ENCODE measurements around the gene KPNA6.
A peak's percentile ranks its signal among the peaks of the same experiment; 100 is the strongest.

Gene KPNA6

DNA sequence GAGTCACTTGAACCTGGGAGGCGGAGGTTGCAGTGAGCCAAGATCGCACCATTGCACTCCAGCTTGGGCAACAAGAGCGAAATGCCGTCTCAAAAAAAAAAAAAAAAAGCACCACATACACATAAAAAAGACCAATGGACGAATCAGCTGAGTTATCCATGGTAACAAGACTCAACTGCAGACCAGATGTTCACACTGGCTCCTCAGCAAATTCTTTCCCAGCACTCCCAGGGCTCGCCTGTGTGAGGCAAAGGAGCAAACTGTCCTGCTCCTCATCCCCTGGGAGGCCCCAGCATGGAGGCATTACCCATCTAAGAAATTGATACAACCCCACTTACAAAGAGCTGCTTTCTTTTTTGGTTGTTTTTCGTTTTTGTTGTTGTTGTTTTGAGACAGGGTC, 111.2 kb downstream of the KPNA6 start:
- DNase-seq (ENCODE audit: low spot score) = no peak

DNA sequence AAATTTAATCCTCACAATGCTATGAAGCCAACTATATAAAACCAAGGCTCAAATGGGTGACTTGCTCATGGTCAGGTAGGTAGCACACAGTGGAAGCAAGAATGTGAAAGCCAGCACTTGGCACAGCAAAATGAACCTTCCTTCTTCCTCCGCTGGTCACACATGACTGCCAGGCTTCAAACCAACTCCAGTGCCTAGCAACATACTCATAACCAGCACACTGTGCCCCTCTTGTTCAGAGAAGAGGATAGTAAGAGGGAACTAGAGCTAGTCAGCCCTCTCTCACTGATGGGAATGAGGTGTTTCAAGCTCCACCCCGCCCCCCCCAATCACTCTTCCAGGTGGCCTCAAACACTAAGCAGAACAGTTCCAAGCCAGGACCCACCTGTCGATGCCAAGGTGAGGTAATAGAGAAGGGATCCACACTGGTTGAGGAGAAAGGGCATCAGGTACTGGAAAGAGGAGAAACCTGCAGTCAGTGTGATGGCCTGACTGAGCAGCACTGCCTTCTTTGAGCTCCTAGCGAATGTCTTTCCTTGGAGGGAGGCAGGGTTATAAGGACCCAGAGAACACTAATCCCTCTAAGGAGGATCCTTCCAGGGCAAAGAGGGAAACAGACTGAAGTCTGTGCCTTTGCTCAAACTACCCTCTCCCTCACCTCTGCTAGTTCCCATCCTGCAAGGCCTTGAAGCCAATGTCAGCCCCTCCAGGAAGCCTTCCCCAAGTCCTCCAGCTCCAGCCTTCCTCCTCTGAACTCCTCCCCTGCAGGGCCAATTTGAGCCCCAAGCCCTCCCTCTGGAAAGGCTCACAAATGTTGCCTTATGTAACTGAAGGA, 113.1 kb downstream of the KPNA6 start:
- peak; percentile 94 for DNase-seq (ENCODE audit: low spot score)

DNA sequence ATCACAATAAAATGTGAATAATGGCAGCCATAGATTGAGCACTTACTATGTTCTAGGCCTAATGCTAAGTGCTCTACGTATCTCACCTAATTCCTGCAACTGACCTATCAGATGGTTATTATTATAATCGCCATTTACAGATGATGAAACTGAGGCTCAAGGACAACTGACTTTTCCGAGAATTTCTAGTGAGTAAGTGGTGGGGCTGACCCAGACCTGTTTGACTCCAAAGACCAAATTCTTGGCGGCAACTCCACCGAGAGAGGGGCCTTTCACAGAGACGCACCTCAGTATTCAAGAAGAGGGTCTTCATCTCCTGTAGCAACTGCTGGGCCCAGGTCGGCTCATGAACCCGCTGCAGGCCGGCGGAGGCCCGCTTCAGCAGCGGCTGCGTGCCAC, 113.7 kb downstream of the KPNA6 start:
- DNase-seq (ENCODE audit: low spot score) = no peak

DNA sequence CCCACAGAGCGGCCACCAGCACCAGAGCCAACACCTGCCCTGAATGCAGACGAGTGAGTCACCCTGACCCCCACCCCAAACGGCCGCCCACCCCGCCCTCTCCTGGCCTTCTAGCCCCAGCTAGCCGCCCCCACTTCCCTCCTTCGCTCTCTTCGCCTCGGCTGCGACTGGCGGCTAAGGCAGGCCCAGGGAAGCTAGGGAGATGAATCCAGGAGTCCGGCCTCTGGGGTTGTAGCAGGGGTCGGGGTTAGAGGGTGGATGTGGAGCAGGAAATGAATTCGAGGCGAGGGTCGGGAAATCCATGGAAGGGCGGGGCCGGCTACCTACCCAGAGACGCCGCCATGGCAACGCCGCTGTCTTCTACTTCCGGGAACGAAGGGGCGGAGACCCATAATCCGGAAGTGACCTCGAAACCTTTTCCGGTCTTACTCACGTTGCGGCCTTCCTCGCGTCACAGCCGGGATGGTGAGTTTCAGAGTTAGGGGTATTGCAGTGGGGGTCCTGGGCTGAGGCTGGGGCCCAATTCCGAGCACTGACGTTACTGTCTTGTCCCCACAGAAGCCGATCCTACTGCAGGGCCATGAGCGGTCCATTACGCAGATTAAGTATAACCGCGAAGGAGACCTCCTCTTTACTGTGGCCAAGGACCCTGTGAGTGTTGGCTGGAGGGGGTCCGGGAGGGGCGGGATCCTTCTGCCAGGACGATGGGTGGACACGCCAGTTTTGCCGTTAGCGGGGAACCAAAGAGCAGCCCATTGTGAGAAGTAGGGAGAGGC, 114.3 kb downstream of the KPNA6 start, which contains the start of the genes EIF3I and TMEM234:
EIF3I (plus strand) TSS at position 428 of the 776 bp plus-strand sequence; CDS start at position 463, 35 bp downstream.
TMEM234 (minus strand) TSS at position 374 of the 776 bp plus-strand sequence; CDS start at position 343, 31 bp downstream.
- DNase-seq (ENCODE audit: low spot score) = peak; percentile 94

DNA sequence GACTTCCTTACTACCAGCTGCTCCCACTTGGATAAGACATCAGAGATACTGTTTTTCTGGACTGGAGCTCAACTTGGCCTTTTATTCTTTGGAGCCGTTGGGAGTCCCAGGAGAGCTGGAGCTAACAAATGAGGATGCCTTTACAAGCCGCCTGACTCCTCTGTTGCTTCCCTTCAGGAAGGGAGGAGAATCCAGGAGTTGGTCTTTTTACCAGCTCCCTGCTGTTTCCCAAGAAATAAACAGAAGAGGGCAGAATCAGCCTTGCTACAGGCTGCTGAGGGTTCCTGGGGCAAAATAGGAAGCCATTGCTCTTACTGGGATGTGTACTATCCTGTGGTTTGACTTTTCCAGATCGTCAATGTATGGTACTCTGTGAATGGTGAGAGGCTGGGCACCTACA, 115.8 kb downstream of the KPNA6 start:
- DNase-seq (ENCODE audit: low spot score) = no peak

DNA sequence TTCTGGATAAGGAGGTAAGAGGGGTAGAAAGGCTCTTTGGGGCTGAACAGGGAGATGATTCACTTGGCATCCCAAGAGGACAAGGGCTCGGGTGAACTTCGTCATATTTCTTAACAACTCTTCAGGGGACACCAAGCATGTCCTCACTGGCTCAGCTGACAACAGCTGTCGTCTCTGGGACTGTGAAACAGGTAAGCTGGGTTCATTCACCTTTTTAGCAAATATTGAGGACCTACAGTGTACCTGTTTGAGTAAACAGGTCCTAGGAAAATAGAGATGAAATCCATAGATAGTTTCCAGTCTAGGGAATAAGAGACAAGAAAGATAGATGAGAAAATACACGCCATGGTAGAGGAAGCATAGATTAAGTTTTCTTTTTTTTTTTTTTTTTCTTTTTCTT, 116.4 kb downstream of the KPNA6 start:
- DNase-seq (ENCODE audit: low spot score) = no peak
